Stimulated activated CD4-positive, alpha-beta T cell treated with anti-CD3 and anti-CD28 coated beads, Interleukin-4, amount 100 ng/mL, for 1 hour (primary cell): ENCODE results near the gene RNF183.
"Not testable (repeated sequence)": the region's sequence is repeated elsewhere in the genome, so short reads cannot be mapped to it uniquely, and the experiment has no call there.

Experiments used
- DNase-seq: peaks from one replicate; pipeline ENCODE4 v3.0.0-alpha.2; 2020

RNF183 gene

GRCh38 chr9:113269355-113269754, 33.8 kb downstream of the RNF183 start:
- DNase-seq: no peak

- DNase-seq: no peak
Measured at GRCh38 chr9:113267911-113268566, 35.1 kb downstream of the RNF183 start.

GRCh38 chr9:113266174-113266573, 37.0 kb downstream of the RNF183 start:
- no peak for DNase-seq

- DNase-seq: no peak
Measured at GRCh38 chr9:113261917-113262671, 41.1 kb downstream of the RNF183 start.

GRCh38 chr9:113258282-113258681, 44.9 kb downstream of the RNF183 start:
- DNase-seq: no peak

- DNase-seq: no peak
Measured at GRCh38 chr9:113257863-113258262, 45.3 kb downstream of the RNF183 start.

GRCh38 chr9:113255438-113255837, 47.7 kb downstream of the RNF183 start:
- no peak for DNase-seq

GRCh38 chr9:113254991-113255390, 48.2 kb downstream of the RNF183 start:
- DNase-seq: no peak

- DNase-seq: no peak
Measured at GRCh38 chr9:113250807-113251206, 52.4 kb downstream of the RNF183 start.

- not testable (repeated sequence) for DNase-seq
Measured at GRCh38 chr9:113249661-113250060, 53.5 kb downstream of the RNF183 start.

- DNase-seq: no peak
Measured at GRCh38 chr9:113247640-113248039, 55.5 kb downstream of the RNF183 start.
